HEK293T (cell line): ENCODE results near the gene HIPK3.

ENCODE experiments used
- CTCF ChIA-PET: fragments of 350-600 bp; formaldehyde crosslinking; extraction: SDS; loops from one replicate; lab custom pipeline; 2021; ENCODE audit warnings: antibody characterized with exemption, inconsistent platforms; lab: Yijun Ruan, JAX
- POLR2A ChIA-PET: fragments of 350-600 bp; formaldehyde crosslinking; extraction: SDS; loops from one replicate; lab custom pipeline; 2020; ENCODE audit warnings: antibody characterized with exemption, inconsistent platforms; lab: Yijun Ruan, JAX
- DNase-seq: peaks from one replicate; pipeline ENCODE4 v3.0.0; 2012; ENCODE audit warnings: mixed read lengths; ENCODE audit errors: extremely low spot score
- ARNT ChIP-seq: fragments of 450-650 bp; IDR thresholded peaks from 2 replicates; pipeline ENCODE4 v1.6.1; 2017; ENCODE audit warnings: mild to moderate bottlenecking
- CTBP1 ChIP-seq: fragments of 450-650 bp; IDR thresholded peaks from 2 replicates; pipeline ENCODE4 v1.6.1; 2016; ENCODE audit warnings: borderline replicate concordance
- FOXA1 ChIP-seq: fragments of 450-650 bp; IDR thresholded peaks from 2 replicates; pipeline ENCODE4 v1.6.1; 2016; ENCODE audit warnings: mild to moderate bottlenecking
- FOXK2 ChIP-seq: fragments of 450-650 bp; IDR thresholded peaks from 2 replicates; pipeline ENCODE4 v1.6.1; 2016; ENCODE audit warnings: mild to moderate bottlenecking
- FOXM1 ChIP-seq: fragments of 450-650 bp; IDR thresholded peaks from 2 replicates; pipeline ENCODE4 v1.6.1; 2017; ENCODE audit warnings: mild to moderate bottlenecking, borderline replicate concordance
- LEF1 ChIP-seq: fragments of 450-650 bp; IDR thresholded peaks from 2 replicates; pipeline ENCODE4 v1.6.1; 2017; ENCODE audit warnings: mild to moderate bottlenecking, borderline replicate concordance
- SP1 ChIP-seq: fragments of 450-650 bp; IDR thresholded peaks from 2 replicates; pipeline ENCODE4 v1.6.1; 2017
- SUZ12 ChIP-seq: fragments of 450-650 bp; IDR thresholded peaks from 2 replicates; pipeline ENCODE4 v1.6.1; 2016; ENCODE audit warnings: mild to moderate bottlenecking
- TARDBP ChIP-seq: fragments of 450-650 bp; IDR thresholded peaks from 2 replicates; pipeline ENCODE4 v1.6.1; 2016
- TF ChIP-seq, protein P1 (sequence below): fragments of 450-650 bp; IDR thresholded peaks from 2 replicates; pipeline ENCODE4 v1.6.1; 2016

Gene HIPK3

DNA sequence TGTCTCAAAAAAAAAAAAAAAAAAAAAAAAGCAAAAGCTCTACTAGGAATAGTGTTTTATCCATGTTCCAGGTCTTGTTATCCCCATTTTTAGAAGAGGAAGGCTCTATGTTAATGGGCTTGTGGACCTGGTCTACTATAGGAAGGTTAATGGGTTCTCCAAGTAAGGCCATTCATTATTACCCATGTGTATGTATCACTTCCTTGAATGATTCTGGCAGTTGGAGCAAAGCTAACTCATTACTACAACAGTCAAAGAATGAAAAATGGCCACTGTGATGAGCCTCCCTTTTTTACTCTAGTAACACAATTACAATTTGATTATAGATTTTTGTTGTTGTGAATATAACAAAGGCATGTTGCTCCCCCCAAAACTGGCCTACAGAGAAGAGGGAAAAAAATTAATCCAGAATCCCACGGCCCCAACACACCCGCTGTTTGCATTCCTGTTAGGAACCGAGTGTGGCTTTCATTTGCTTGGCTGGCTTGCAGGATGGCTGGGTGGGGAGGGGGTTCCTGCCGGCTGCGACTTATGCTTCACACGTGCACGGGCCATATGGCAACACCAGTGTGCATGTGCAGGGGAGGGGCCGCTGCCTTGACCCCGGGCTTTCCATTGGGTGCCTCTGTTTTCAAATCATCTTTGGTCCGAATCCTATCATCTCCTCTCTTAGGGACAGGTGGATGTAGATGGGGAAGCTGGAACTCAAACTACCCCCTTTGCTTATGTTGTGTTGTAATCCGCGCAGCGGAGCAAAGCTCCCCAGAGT is 148.8 kb downstream of the HIPK3 start:
- POLR2A ChIA-PET = no interaction called here

More for the DNA sequence above, 148.8 kb downstream of the HIPK3 start:
- CTCF ChIA-PET = no interaction called here
- TF ChIP-seq FOXA1 = no peak
- TF ChIP-seq FOXM1 = no peak
- TF ChIP-seq SUZ12 = no peak
- no peak for TF ChIP-seq CTBP1
- TF ChIP-seq TARDBP = no peak
- no peak for TF ChIP-seq LEF1
- no peak for TF ChIP-seq FOXK2
- TF ChIP-seq, protein P1, sequence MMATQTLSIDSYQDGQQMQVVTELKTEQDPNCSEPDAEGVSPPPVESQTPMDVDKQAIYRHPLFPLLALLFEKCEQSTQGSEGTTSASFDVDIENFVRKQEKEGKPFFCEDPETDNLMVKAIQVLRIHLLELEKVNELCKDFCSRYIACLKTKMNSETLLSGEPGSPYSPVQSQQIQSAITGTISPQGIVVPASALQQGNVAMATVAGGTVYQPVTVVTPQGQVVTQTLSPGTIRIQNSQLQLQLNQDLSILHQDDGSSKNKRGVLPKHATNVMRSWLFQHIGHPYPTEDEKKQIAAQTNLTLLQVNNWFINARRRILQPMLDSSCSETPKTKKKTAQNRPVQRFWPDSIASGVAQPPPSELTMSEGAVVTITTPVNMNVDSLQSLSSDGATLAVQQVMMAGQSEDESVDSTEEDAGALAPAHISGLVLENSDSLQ = no peak
- TF ChIP-seq ARNT = no peak
- no peak for TF ChIP-seq SP1
- no peak for DNase-seq
